HL-60 (cell line): Measurements from ENCODE around the gene RRP1.

ENCODE experiments used
- DNase-seq, 2 experiments: peaks; one replicate each; pipeline ENCODE4 v3.0.0-alpha.2; 2010 to 2020; ENCODE audit warnings: low read depth in 1 of 2, low spot score in 1 of 2
- H3K27ac ChIP-seq: fragments of 250-450 bp; sonication (Bioruptor Pico); replicated peaks from 2 replicates; pipeline ENCODE4 v1.5.1; 2020; ENCODE audit warnings: mild to moderate bottlenecking, moderate library complexity
- H3K27me3 ChIP-seq: fragments of 250-450 bp; sonication (Bioruptor Pico); 2 replicates; pipeline ENCODE4 v1.5.1; 2021; ENCODE audit warnings: mild to moderate bottlenecking, moderate library complexity; ENCODE audit not compliant: insufficient read depth, poor library complexity, severe bottlenecking
- H3K4me3 ChIP-seq: replicated peaks from 2 replicates; pipeline ENCODE4 v1.5.1; 2011; ENCODE audit warnings: mild to moderate bottlenecking, control low read depth, low read length; ENCODE audit not compliant: insufficient read depth
- CTCF ChIP-seq: IDR thresholded peaks from one replicate; pipeline ENCODE4 v1.5.1; 2011; ENCODE audit warnings: low read length, control low read depth, inconsistent platforms; ENCODE audit not compliant: insufficient read depth
- GABPA ChIP-seq: IDR thresholded peaks from 2 replicates; pipeline ENCODE4 v1.6.1; 2012; ENCODE audit warnings: low read depth
- POLR2AphosphoS5 ChIP-seq: IDR thresholded peaks from 2 replicates; pipeline ENCODE4 v1.6.1; 2012; ENCODE audit warnings: low read depth
- REST ChIP-seq: IDR thresholded peaks from 2 replicates; pipeline ENCODE4 v1.6.1; 2012; ENCODE audit warnings: low read depth; ENCODE audit not compliant: insufficient replicate concordance
- SPI1 ChIP-seq: IDR thresholded peaks from 2 replicates; pipeline ENCODE4 v1.6.1; 2012; ENCODE audit warnings: low read depth, mild to moderate bottlenecking, borderline replicate concordance
- long read RNA-seq: library from polyadenylated mRNA; unstranded; transcript quantifications from one replicate; pipeline ENCODE4 v2.0.0, GENCODE V29; 2020

Gene RRP1
- long read RNA-seq, transcript RRP1-207 (13 exons, 3,022 nt) = major isoform, 307 of 382 reads
- long read RNA-seq, partial matches to known transcripts = 29 of 382 reads
- long read RNA-seq, other reads (novel, unspliced or antisense) = 44 of 382 reads

GRCh38 chr21:43789276-43790009 is at the start of gene RRP1:
Gene RRP1, plus strand, starts transcription at chr21:43789577. Its CDS starts 53 bp downstream, at chr21:43789630.
- Histone ChIP-seq H3K4me3 (peak within 1 kb of the TSS; percentile 97), H3K27me3 (no peaks in the 10 kb centered on the region), H3K27ac (peak within 1 kb of the TSS; percentile 80)
- TF ChIP-seq SPI1 = no peak
- peak; percentile 81 for TF ChIP-seq CTCF
- no peak for TF ChIP-seq REST
- no peak for TF ChIP-seq GABPA
- TF ChIP-seq POLR2AphosphoS5 = peak; percentile 71; the same call in 1 of the 2 replicates
- DNase-seq = peak; percentile 84 to 92

GRCh38 chr21:43739621-43740435 is 49.5 kb upstream of the RRP1 start:
- no peak for DNase-seq
- no peak for TF ChIP-seq GABPA
- TF ChIP-seq CTCF = no peak
- TF ChIP-seq SPI1 = no peak
- TF ChIP-seq POLR2AphosphoS5 = no peak
- no peak for TF ChIP-seq REST
- Histone ChIP-seq H3K27ac (no peak overlapping the region), H3K4me3 (no peak overlapping the region), H3K27me3 (no peaks in the 10 kb centered on the region)

- DNase-seq = peak in 1 of 2 experiments; percentile 15
- TF ChIP-seq CTCF (no peak), GABPA (no peak), SPI1 (no peak), REST (no peak), POLR2AphosphoS5 (no peak)
- H3K27me3 ChIP-seq = no peaks in the 10 kb centered on the region
- no peak overlapping the region for H3K27ac ChIP-seq
- H3K4me3 ChIP-seq = no peak overlapping the region
These were observed 48.8 kb upstream of the RRP1 start for GRCh38 chr21:43740497-43741156.
